Keratinocyte (primary cell): ENCODE results near the gene FAM162A. TPM values are rescaled to one million over a fixed set of nuclear protein-coding genes. Genes with fewer than 3 reads are reported as not detected.

ENCODE experiments used
- DNase-seq: peaks from one replicate; pipeline ENCODE4 v3.0.0-alpha.2; 2011; ENCODE audit warnings: low read depth, missing footprints, low spot score
- FAIRE-seq: peaks from 2 replicates; lab custom pipeline; 2011; peaks lifted over from hg19 to GRCh38; lab: Jason Lieb, UNC
- H2AFZ ChIP-seq: 2 replicates; pipeline ENCODE4 v1.6.0; 2012; ENCODE audit warnings: low read length, control low read depth, inconsistent platforms; ENCODE audit not compliant: control insufficient read depth
- H3K27ac ChIP-seq: 2 replicates; pipeline ENCODE4 v1.5.1; 2011; ENCODE audit warnings: low read length; ENCODE audit not compliant: control insufficient read depth, insufficient read depth
- H3K27me3 ChIP-seq: 3 replicates; pipeline ENCODE4 v1.6.0; 2011; ENCODE audit warnings: low read length; ENCODE audit not compliant: control insufficient read depth, insufficient read depth; ENCODE audit errors: extremely low read depth
- H3K36me3 ChIP-seq, 2 experiments: 2 replicates in 1 of 2; 3 replicates in 1 of 2; pipeline ENCODE4 v1.5.1; 2011; ENCODE audit warnings: low read length in 2 of 2, mild to moderate bottlenecking in 1 of 2; ENCODE audit not compliant: control insufficient read depth in 2 of 2, insufficient read depth in 2 of 2; ENCODE audit errors: extremely low read depth in 1 of 2
- H3K4me1 ChIP-seq: 3 replicates; pipeline ENCODE4 v1.5.1; 2011; ENCODE audit warnings: low read length; ENCODE audit not compliant: control insufficient read depth, insufficient read depth; ENCODE audit errors: extremely low read depth
- H3K4me2 ChIP-seq: 3 replicates; pipeline ENCODE4 v1.6.0; 2011; ENCODE audit warnings: low read depth, low read length; ENCODE audit not compliant: control insufficient read depth, insufficient read depth; ENCODE audit errors: extremely low read depth
- H3K4me3 ChIP-seq, 3 experiments: fragments of 200-600 bp in 1 of 3; sonication (generic) in 1 of 3; 2 replicates in 2 of 3; 3 replicates in 1 of 3; pipeline ENCODE4 v1.5.1; 2011 to 2016; ENCODE audit warnings: low read length in 3 of 3, mild to moderate bottlenecking in 3 of 3, control low read depth in 2 of 3, inconsistent platforms in 1 of 3, low read depth in 1 of 3, mixed read lengths in 1 of 3, mixed run types in 1 of 3, moderate library complexity in 1 of 3; ENCODE audit not compliant: control insufficient read depth in 2 of 3, insufficient read depth in 2 of 3; ENCODE audit errors: extremely low read depth in 1 of 3
- H3K79me2 ChIP-seq: 2 replicates; pipeline ENCODE4 v1.6.0; 2012; ENCODE audit warnings: low read length; ENCODE audit not compliant: control insufficient read depth, insufficient read depth
- H3K9ac ChIP-seq: 3 replicates; pipeline ENCODE4 v1.6.0; 2011; ENCODE audit warnings: low read length; ENCODE audit not compliant: control insufficient read depth, insufficient read depth; ENCODE audit errors: extremely low read depth
- H3K9me1 ChIP-seq: 3 replicates; pipeline ENCODE4 v1.6.0; 2011; ENCODE audit warnings: low read length; ENCODE audit not compliant: control insufficient read depth, insufficient read depth; ENCODE audit errors: extremely low read depth
- H3K9me3 ChIP-seq: 2 replicates; pipeline ENCODE4 v1.5.1; 2012; ENCODE audit warnings: low read depth, low read length; ENCODE audit not compliant: control insufficient read depth
- H4K20me1 ChIP-seq: 3 replicates; pipeline ENCODE4 v1.6.0; 2011; ENCODE audit warnings: low read length; ENCODE audit not compliant: control insufficient read depth, insufficient read depth; ENCODE audit errors: extremely low read depth
- EZH2 ChIP-seq: IDR thresholded peaks from one replicate; pipeline ENCODE4 v1.6.1; 2012; ENCODE audit warnings: inconsistent platforms, mild to moderate bottlenecking, low read length, moderate library complexity
- dilution Hi-C: fragments of 300-500 bp; cut with MboI; formaldehyde crosslinking; loops from one replicate; pipeline ENCODE4 v1.7.0; 2020; ENCODE audit warnings: low sequenced_read_pairs; ENCODE audit not compliant: extremely low pct_ligation_motif_present
- polyA plus RNA-seq, 5 experiments: library from polyadenylated mRNA; depleted of rRNA in 3 of 5; stranded (reverse) in 3 of 5; stranded (forward) in 1 of 5; unstranded in 1 of 5; fragments of >200 nt; gene quantifications; 1 replicate in 1 of 5; 2 replicates in 3 of 5; 3 replicates in 1 of 5; pipeline versions ENCODE4 v1.2.1 to v1.2.3, GENCODE V29; 2011 to 2012; ENCODE audit warnings: missing spikeins in 2 of 5, low read depth in 1 of 5, low replicate concordance in 1 of 5
- TF ChIP-seq, protein P1 (sequence below), 3 experiments: IDR thresholded peaks in 1 of 3; conservative IDR thresholded peaks in 1 of 3; optimal IDR thresholded peaks in 1 of 3; 2 replicates in 2 of 3; 3 replicates in 1 of 3; pipeline versions ENCODE3 to v1.5.1; 2011; ENCODE audit warnings: low read length in 3 of 3, mild to moderate bottlenecking in 3 of 3, moderate library complexity in 2 of 3, control low read depth in 1 of 3, inconsistent platforms in 1 of 3; ENCODE audit not compliant: insufficient read depth in 2 of 3; ENCODE audit errors: extremely low read depth in 1 of 3

The FAM162A gene
- polyA plus RNA-seq, 1 donor (not counting 4 experiments of a cell fraction or from before 2014, with no cell fraction given), result 124 TPM

DNA sequence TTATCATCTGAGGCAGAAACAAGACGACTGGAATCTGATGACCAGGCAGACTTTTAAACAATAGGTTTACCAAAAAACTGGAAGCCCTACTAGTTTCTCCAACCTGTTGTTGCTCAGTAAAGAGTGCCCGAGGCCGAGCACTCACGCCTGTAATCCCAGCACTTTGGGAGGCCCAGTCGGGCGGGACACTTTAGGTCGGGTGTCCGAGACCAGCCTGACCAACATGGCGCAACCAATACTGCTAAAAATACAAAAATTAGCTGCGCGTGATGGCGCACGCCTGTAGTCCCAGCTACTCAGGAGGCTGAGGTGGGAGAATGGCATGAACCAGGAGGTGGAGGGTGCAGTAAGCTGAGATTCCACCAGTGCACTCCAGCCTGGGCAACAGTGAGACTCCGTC, 33.0 kb downstream of the FAM162A start:
- no peak for FAIRE-seq
- dilution Hi-C loops, result no loop called here
- Histone ChIP-seq H3K9me3 (no peaks in the 10 kb centered on the region), H3K4me1 (peaks cover 17% of the 10 kb centered on the region), H3K4me3 (peak overlapping the region; percentile 59 to 98 (median 91)), H3K9ac (peak overlapping the region; percentile 92), H3K36me3 (peaks cover 0 to 3% of the 10 kb centered on the region in 2 experiments), H3K4me2 (peak overlapping the region; percentile 84), H4K20me1 (no peaks in the 10 kb centered on the region), H3K27me3 (no peaks in the 10 kb centered on the region), H2AFZ (no peak overlapping the region), H3K79me2 (peaks cover 39% of the 10 kb centered on the region), H3K27ac (peak overlapping the region; percentile 97), H3K9me1 (no peaks in the 10 kb centered on the region)
- TF ChIP-seq, protein P1, sequence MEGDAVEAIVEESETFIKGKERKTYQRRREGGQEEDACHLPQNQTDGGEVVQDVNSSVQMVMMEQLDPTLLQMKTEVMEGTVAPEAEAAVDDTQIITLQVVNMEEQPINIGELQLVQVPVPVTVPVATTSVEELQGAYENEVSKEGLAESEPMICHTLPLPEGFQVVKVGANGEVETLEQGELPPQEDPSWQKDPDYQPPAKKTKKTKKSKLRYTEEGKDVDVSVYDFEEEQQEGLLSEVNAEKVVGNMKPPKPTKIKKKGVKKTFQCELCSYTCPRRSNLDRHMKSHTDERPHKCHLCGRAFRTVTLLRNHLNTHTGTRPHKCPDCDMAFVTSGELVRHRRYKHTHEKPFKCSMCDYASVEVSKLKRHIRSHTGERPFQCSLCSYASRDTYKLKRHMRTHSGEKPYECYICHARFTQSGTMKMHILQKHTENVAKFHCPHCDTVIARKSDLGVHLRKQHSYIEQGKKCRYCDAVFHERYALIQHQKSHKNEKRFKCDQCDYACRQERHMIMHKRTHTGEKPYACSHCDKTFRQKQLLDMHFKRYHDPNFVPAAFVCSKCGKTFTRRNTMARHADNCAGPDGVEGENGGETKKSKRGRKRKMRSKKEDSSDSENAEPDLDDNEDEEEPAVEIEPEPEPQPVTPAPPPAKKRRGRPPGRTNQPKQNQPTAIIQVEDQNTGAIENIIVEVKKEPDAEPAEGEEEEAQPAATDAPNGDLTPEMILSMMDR (optimal IDR thresholded peaks at IDR 0.05 in 1 of 3, IDR thresholded peaks at IDR 0.05 in 1 of 3, conservative IDR thresholded peaks at IDR 0.05 in 1 of 3; ENCODE audit: extremely low read depth in 1 of 3, insufficient read depth in 2 of 3, low read length in 3 of 3), result no peak
- no peak for TF ChIP-seq EZH2
- DNase-seq, result no peak

DNA sequence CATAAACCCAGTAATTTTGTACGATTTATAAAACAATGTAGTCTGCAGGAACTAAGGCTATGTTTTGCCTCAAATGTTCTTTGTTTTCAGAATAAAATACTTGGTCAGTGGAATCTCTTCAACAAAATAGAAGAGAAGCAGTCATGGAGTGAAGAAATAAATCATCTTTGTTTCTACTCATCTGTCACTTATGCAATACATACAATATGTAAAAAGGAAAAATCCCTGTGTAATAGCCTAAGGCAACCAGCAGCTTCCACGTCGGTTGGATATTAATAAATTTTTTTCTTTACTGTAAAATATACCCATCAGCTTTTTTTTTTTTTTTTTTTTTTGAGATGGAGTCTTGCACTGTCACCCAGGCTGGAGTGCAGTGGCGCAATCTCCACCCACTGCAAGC, 37.1 kb downstream of the FAM162A start:
- dilution Hi-C loops, result no loop called here
- no peaks in the 10 kb centered on the region for H3K9me1 ChIP-seq
- DNase-seq (no peak), FAIRE-seq (no peak)
- H2AFZ ChIP-seq, result no peak overlapping the region
- H3K4me1 ChIP-seq, result peaks cover 7% of the 10 kb centered on the region
- no peaks in the 10 kb centered on the region for H3K27me3 ChIP-seq
- H3K4me2 ChIP-seq, result no peak overlapping the region
- TF ChIP-seq, protein P1 (optimal IDR thresholded peaks at IDR 0.05 in 1 of 3, IDR thresholded peaks at IDR 0.05 in 1 of 3, conservative IDR thresholded peaks at IDR 0.05 in 1 of 3; ENCODE audit: extremely low read depth in 1 of 3, insufficient read depth in 2 of 3, low read length in 3 of 3), result no peak
- TF ChIP-seq EZH2, result no peak
- H3K9ac ChIP-seq, result no peak overlapping the region
- H3K4me3 ChIP-seq, result no peak overlapping the region
- H3K27ac ChIP-seq, result no peak overlapping the region
- no peaks in the 10 kb centered on the region for H3K9me3 ChIP-seq
- H4K20me1 ChIP-seq, result no peaks in the 10 kb centered on the region
- H3K36me3 ChIP-seq, result peaks cover 6 to 7% of the 10 kb centered on the region in 2 experiments
- H3K79me2 ChIP-seq, result peaks cover 19% of the 10 kb centered on the region
